ENCODE data around the gene WWOX. TPM values are rescaled to one million over a fixed set of nuclear protein-coding genes. Genes with fewer than 3 reads are reported as not detected.

The WWOX gene
- total and polyA plus RNA-seq, 2 of the 13 experiments (the other 11 are each of a cell fraction or from before 2014, with no cell fraction given), result 9.1 to 37.4 TPM

DNA sequence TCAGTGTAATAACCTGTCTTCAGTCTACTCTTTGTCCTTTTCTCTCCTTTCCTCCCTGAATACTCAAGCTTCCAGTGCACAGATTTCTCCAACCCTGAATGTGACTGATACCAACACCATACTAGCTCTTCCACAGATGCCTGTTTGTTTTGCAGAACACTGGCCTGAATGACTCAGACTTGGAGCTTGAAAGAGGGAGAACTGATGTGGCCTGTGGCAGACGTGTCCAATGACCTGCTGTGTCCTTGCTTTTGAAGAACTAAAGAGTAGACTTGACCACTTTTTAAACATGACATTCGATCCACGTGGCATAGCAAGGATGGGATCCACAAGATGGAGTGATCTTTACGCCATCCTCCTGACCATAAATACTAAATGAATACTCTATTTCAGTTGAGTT is 361.0 kb downstream of the WWOX start (continued):
- TF ChIP-seq DZIP1 (CRISPR knock-in tag; IDR thresholded peaks at IDR 0.05), result no peak
- TF ChIP-seq ZNF18 (CRISPR knock-in tag; IDR thresholded peaks at IDR 0.05; ENCODE audit: insufficient replicate concordance), result no peak
- TF ChIP-seq NPAS2 (CRISPR knock-in tag; IDR thresholded peaks at IDR 0.05; ENCODE audit: borderline replicate concordance), result no peak
- TF ChIP-seq, protein P1, sequence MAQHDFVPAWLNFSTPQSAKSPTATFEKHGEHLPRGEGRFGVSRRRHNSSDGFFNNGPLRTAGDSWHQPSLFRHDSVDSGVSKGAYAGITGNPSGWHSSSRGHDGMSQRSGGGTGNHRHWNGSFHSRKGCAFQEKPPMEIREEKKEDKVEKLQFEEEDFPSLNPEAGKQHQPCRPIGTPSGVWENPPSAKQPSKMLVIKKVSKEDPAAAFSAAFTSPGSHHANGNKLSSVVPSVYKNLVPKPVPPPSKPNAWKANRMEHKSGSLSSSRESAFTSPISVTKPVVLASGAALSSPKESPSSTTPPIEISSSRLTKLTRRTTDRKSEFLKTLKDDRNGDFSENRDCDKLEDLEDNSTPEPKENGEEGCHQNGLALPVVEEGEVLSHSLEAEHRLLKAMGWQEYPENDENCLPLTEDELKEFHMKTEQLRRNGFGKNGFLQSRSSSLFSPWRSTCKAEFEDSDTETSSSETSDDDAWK (CRISPR knock-in tag; IDR thresholded peaks at IDR 0.05), result no peak
- TF ChIP-seq CENPX (CRISPR knock-in tag; IDR thresholded peaks at IDR 0.05), result no peak
- TF ChIP-seq ZNF224 (CRISPR knock-in tag; IDR thresholded peaks at IDR 0.05), result no peak
- TF ChIP-seq JUNB (CRISPR knock-in tag; IDR thresholded peaks at IDR 0.05; ENCODE audit: borderline replicate concordance), result peak; percentile 69; the same call in 1 of the 2 replicates
- no peak for TF ChIP-seq PHB2 (IDR thresholded peaks at IDR 0.05; ENCODE audit: partially characterized antibody)
- TF ChIP-seq ZNF280D (CRISPR knock-in tag; IDR thresholded peaks at IDR 0.05), result no peak
- TF ChIP-seq ZNF672 (CRISPR knock-in tag; IDR thresholded peaks at IDR 0.05), result no peak
- TF ChIP-seq ZC3H13 (CRISPR knock-in tag; IDR thresholded peaks at IDR 0.05), result no peak
- no peak for TF ChIP-seq RFX3 (CRISPR knock-in tag; IDR thresholded peaks at IDR 0.05)
- no peak for TF ChIP-seq NR2C2 (CRISPR knock-in tag; IDR thresholded peaks at IDR 0.05; ENCODE audit: borderline replicate concordance)
- no peak for TF ChIP-seq KLF16 (CRISPR knock-in tag; IDR thresholded peaks at IDR 0.05)
- no peak for TF ChIP-seq PTBP1 (IDR thresholded peaks at IDR 0.05; ENCODE audit: low read depth, low read length, poor library complexity, severe bottlenecking)
- TF ChIP-seq RNF219 (CRISPR knock-in tag; IDR thresholded peaks at IDR 0.05), result no peak
- no peak for TF ChIP-seq FIP1L1 (IDR thresholded peaks at IDR 0.05; ENCODE audit: borderline replicate concordance, insufficient read depth, low read depth, low read length)
- no peak for TF ChIP-seq SP140L (CRISPR knock-in tag; IDR thresholded peaks at IDR 0.05; ENCODE audit: borderline replicate concordance)
- no peak for TF ChIP-seq ZNF138 (CRISPR knock-in tag; IDR thresholded peaks at IDR 0.05; ENCODE audit: low read depth)
